HS-5 (cell line): Measurements from ENCODE around the gene TUBB4A.
"Not testable (repeated sequence)": the region's sequence is repeated elsewhere in the genome, so short reads cannot be mapped to it uniquely, and the experiment has no call there.

ENCODE experiments used
- DNase-seq: peaks from one replicate; pipeline ENCODE4 v3.0.0-alpha.2; 2012; ENCODE audit warnings: low read depth

TUBB4A gene

DNA sequence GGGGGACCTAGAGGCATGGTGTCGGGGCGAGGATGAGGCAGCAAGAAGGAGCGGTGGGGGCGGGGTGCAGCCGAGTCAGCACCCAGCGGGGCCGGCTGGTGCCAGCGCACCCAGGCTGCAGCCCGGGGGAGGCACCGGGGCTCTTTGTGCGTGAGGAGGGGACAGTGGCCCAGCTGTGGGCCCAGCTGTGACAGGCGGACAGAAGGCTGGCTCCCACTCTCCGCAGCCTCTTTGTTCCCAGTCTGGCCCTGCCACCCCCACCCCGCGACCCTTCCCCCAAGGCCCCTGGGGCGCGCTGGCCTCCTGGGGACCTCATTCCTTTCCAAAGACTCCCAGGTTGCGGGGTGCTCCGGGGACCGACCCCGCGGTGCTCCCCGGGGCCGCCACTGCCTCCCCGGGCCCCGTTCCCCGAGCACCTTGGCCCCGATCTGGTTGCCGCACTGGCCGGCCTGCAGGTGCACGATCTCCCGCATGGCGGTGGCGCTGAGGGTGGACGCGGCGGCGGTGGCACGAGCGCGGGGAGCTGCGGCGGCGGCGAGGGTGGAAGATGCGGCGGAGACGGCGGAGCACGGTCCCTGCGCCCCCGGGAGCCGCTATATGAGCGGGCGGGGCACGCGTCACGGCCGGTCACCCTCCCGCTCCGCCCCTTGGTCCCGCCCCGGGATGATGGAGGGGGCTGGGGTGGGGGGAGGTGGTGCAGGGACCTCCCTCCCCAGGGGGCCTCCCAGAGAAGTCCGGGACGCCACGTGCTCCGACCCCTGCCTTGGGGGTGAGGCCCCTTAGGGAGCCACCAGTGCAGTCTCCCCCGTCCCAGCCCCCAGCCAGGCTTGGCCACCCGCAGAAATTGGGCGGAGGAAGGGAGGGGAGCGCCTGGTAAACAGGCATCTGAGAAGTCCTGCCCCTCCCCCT, at the start of gene TUBB4A:
TSS of gene TUBB4A (minus strand) at position 570 of the 909 bp plus-strand sequence. CDS start at position 473, 97 bp downstream.
- DNase-seq: no peak

DNA sequence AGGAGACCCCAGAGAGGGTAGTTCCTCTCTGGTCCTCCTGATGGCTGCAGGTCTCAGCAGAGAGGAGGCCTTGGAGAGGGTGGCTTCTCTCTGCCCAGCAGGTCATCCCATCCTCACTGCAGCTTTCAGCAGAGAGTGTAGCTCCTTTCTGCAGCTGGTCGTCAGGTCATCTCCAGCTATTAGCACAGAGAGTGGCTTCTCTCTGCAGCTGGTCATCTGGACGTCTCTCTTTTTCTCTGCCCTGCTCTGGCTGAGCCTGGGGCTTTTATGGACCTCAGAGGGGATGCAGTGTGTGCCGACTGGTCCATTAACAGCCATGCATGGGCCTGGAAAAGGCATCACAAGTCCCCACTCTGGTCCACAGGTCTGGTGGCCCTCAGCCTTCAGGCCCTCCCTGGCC, 49.0 kb upstream of the TUBB4A start:
- DNase-seq: no peak

DNA sequence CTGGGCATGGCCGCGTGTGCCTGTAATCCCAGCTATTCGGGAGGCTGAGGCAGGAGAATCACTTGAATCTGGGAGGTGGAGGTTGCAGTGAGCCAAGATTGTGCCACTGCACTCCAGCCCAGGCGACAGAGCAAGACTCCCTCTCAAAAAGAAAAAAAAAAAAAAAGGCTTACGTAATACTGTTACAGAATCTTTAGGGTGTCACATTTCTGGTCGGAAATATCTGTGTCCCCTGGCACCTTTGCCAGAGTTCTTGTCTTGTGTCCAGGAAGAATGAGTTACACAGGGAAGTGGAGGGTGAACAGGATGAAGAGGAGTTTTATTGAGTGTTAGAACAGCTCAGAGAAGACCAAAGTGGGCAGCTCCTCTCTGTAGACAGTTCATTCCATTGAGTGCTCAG, 48.6 kb upstream of the TUBB4A start:
- not testable (repeated sequence) for DNase-seq

GRCh38 chr19:6543866-6544347, 41.8 kb upstream of the TUBB4A start:
- no peak for DNase-seq

DNA sequence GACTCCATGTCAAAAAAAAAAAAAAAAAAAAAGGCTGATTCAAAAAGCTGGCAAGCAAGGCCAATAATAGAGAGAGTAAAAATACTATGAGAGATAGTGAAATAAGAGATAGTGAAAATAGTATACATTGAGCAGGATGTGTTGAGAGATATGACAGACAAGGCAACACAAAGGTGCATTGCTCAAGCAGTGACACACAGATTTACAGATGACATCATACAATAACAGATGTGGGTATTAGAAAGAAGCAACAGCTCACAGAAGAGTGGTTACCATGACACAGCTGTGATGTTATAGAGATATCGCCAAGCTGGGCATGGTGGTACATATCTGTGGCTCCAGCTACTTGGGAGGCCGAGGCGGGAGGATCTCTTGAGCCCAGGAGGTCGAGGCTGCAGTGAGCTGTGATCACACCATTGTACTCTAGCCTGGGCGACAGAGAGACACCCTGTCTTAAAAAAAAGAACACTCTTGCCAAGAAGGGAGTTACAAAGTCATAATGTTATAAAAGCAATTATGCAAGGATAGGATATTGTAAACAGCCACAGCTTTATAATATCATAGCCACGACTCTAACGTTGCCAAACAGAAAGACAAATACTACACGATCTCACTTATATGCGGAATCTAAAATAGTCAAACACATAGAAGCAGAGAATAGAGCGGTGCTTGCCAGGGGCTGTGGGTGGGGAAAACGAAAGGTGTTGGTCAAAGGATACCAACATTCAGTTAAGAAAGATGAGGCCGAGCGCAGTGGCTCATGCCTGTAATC, 39.0 kb upstream of the TUBB4A start:
- DNase-seq: no peak

- DNase-seq: no peak
Observed at GRCh38 chr19:6539514-6539913, 37.4 kb upstream of the TUBB4A start.

DNA sequence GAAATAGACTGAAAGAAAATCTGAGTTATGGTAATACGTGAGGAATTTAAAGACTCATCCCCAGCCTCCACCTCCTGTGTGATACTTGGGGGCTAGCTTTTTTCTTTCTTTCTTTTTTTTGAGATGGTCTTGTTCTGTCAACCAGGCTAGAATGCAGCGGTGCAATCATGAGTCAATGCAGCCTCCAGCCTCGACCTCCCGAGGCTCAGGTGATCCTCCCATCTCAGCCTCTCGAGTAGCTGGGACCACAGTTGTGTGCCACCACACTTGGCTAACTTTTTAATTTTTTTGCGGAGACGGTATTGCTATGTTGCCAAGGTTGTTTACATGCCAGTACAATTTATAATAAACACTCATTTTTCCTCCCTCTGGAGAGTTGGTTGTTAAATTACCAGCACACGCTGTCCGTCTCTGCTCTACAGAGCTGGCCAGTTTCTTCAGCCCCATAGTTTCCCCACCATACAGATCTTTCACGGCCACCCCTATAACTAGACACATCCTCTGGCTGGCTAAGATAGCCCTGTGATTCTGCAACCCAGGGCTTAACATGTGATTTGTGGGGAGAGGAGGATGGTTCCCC, 33.5 kb upstream of the TUBB4A start:
- no peak for DNase-seq

DNA sequence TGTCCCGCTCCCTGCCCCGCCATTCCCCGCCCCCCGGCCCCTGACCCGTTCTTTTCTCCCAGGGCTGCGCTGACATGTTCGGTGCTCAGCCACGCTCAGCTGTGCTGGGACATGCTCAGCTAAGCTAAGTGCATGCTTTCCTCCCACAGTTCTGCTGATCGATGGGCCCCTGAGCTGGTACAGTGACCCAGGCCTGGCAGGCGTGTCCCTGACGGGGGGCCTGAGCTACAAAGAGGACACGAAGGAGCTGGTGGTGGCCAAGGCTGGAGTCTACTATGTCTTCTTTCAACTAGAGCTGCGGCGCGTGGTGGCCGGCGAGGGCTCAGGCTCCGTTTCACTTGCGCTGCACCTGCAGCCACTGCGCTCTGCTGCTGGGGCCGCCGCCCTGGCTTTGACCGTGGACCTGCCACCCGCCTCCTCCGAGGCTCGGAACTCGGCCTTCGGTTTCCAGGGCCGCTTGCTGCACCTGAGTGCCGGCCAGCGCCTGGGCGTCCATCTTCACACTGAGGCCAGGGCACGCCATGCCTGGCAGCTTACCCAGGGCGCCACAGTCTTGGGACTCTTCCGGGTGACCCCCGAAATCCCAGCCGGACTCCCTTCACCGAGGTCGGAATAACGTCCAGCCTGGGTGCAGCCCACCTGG, 32.5 kb upstream of the TUBB4A start:
- DNase-seq: no peak

DNA sequence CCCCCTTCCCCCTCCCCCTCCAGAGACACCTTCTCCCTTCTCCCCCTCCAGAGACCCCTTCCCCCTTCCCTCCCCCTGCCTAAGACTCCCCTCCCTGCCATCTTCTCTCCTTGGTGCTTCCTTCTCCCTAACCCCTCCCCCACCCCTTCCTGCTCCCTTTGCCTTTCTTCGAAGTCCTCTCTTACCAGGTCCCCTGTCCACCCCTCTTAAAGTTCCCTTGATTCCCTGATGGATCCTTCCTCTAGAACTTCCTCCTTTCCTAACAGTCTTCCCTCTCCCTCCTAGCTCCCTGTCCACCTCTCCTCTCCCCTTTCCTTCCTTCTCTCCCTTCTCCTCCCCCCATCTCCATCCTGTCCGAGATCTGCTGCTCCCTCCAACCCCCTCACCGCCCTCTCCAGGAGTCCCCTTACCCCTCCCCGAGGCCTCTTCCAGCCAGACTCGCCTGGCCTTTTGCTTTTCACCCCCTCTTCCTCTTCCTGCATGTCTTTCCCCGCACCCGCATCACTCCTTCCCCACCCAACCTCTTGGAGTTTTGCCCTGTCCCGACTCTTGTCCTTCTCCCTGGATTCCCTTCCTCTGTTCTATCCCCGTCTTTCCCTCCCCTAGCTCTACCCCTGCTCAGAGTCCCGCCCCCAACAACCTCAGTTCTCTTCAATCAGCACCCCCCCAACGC, 31.8 kb upstream of the TUBB4A start:
- no peak for DNase-seq

GRCh38 chr19:6533000-6533328, 30.9 kb upstream of the TUBB4A start:
- no peak for DNase-seq

DNA sequence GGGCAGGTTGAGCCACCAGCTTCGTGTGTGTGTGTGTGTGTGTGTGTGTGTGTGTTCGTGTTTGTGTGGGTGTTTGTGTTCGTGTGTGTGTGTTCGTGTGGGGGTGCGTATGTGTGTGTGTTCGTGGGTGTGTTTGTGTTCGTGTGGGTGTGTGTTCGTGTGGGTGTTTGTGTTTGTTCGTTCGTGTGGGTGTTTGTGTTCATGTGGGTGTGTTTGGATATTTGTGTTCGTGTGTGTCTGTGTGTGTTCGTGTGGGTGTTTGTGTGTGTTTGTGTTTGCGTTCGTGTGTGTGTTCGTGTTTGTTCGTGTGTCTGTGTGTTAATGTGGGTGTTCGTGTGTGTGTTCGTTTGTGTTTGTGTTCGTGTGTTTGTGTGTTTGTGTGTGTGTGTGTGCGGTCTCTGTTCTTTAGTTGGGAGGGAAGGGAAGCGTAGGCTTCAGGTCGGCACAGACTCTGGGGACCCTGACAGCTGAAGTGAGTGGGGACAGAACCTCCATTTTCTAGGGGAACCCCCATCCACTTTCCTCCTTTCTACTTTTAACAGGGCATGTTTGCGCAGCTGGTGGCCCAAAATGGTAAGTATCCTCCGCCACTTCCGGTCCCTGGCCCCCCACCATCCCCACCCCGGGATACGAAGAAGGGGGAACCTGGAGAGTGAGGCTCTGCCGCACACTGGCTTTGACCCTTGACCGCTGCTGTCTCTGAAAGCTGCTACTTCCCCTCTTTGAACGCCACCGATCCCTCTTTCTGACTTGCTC, 30.3 kb upstream of the TUBB4A start:
- DNase-seq: no peak

GRCh38 chr19:6531956-6532243, 29.8 kb upstream of the TUBB4A start:
- no peak for DNase-seq

- no peak for DNase-seq
Observed at GRCh38 chr19:6531163-6531955, 29.2 kb upstream of the TUBB4A start.

GRCh38 chr19:6530386-6531162, 28.5 kb upstream of the TUBB4A start, which contains the start of gene TNFSF9:
Gene TNFSF9 (plus strand): TSS chr19:6531026. CDS start chr19:6531037, 11 bp downstream.
- peak; percentile 45 for DNase-seq

DNA sequence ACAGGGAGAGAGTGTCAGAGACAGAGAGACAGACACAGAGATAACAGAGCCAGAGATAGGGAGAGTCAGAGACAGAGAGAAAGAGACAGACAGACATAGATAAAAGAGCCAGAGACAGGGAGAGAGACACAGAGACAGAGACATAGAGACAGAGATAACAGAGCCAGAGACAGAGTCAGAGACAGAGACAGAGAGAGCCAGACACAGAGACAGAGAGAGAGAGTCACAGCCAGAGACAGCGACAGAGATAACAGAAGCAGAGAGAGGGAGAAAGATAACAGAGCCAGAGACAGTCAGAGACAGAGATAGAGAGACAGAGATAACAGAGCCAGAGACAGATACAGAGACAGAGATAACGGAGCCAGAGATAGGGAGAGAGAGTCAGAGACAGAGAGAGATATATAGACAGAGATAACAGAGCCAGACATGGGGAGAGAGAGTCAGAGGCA, 27.9 kb upstream of the TUBB4A start:
- DNase-seq: no peak

DNA sequence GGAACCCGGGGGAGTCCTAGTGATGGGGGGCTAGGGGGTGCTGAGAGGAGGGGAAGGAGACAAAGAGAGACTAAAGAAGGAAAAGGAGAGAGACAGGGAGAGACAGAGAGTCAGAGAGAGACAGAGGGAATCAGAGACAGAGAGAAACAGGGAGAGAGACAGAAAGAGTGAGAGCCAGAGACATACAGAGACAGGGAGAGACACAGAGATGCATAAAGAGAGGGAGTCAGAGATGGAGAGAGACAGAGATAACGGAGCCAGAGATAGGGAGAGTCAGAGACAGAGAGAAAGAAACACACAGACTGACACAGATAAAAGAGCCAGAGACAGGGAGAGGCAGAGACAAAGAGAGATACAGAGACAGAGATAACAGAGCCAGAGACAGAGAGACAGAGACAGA, 27.2 kb upstream of the TUBB4A start:
- no peak for DNase-seq

- DNase-seq: no peak
Observed at GRCh38 chr19:6528544-6529121, 26.5 kb upstream of the TUBB4A start.

- DNase-seq: no peak
Observed at GRCh38 chr19:6527893-6528543, 25.9 kb upstream of the TUBB4A start.
